GM03348 (cell line): Measurements from ENCODE around the gene FRAS1.
A peak's percentile ranks its signal among the peaks of the same experiment; 100 is the strongest.
"Not testable (repeated sequence)": the region's sequence is repeated elsewhere in the genome, so short reads cannot be mapped to it uniquely, and the experiment has no call there.

Experiments used
- DNase-seq: peaks from one replicate; pipeline ENCODE4 v3.0.0; 2012; ENCODE audit warnings: low spot score

FRAS1 gene

GRCh38 chr4:78057135-78057599 lies at the start of gene FRAS1:
FRAS1 (plus strand) TSS chr4:78057323; CDS start chr4:78058010, 687 bp downstream.
- DNase-seq: peak; percentile 65

GRCh38 chr4:78011003-78011402 lies 46.1 kb upstream of the FRAS1 start:
- not testable (repeated sequence) for DNase-seq

GRCh38 chr4:78014889-78015886 lies 41.9 kb upstream of the FRAS1 start:
- no peak for DNase-seq

- DNase-seq: no peak
Observed at GRCh38 chr4:78018271-78019049, 38.7 kb upstream of the FRAS1 start.

- no peak for DNase-seq
Observed at GRCh38 chr4:78019414-78019813, 37.7 kb upstream of the FRAS1 start.

- no peak for DNase-seq
Observed at GRCh38 chr4:78020677-78021076, 36.4 kb upstream of the FRAS1 start.

GRCh38 chr4:78022517-78022916 lies 34.6 kb upstream of the FRAS1 start:
- no peak for DNase-seq

GRCh38 chr4:78024085-78024484 lies 33.0 kb upstream of the FRAS1 start:
- DNase-seq: no peak

- DNase-seq: no peak
Observed at GRCh38 chr4:78024576-78025091, 32.5 kb upstream of the FRAS1 start.

GRCh38 chr4:78031417-78031950 lies 25.6 kb upstream of the FRAS1 start:
- no peak for DNase-seq

- DNase-seq: no peak
Observed at GRCh38 chr4:78032446-78032845, 24.7 kb upstream of the FRAS1 start.

- no peak for DNase-seq
Observed at GRCh38 chr4:78032929-78033328, 24.2 kb upstream of the FRAS1 start.

GRCh38 chr4:78033861-78034260 lies 23.3 kb upstream of the FRAS1 start:
- DNase-seq: no peak

- no peak for DNase-seq
Observed at GRCh38 chr4:78038704-78039103, 18.4 kb upstream of the FRAS1 start.

- no peak for DNase-seq
Observed at GRCh38 chr4:78039678-78040077, 17.4 kb upstream of the FRAS1 start.

- no peak for DNase-seq
Observed at GRCh38 chr4:78040431-78040830, 16.7 kb upstream of the FRAS1 start.

- DNase-seq: no peak
Observed at GRCh38 chr4:78047366-78047765, 9.8 kb upstream of the FRAS1 start.

GRCh38 chr4:78056265-78057129 lies 626 bp upstream of the FRAS1 start:
- DNase-seq: peak; percentile 74

GRCh38 chr4:78057600-78058550 lies 752 bp downstream of the FRAS1 start:
- DNase-seq: peak; percentile 67
